Adrenal gland (tissue), 5 donors: ENCODE data around the gene IFT27.

Source experiments
- CTCF ChIP-seq, 6 experiments: fragments of 450-650 bp in 4 of 6; fragments of 200-600 bp in 2 of 6; sonication (generic) in 1 of 6; IDR thresholded peaks; 1 replicate in 5 of 6; 2 replicates in 1 of 6; pipeline versions ENCODE4 v1.5.1 to v1.8.0; 2016 to 2021; ENCODE audit warnings: antibody characterized with exemption in 6 of 6, mild to moderate bottlenecking in 2 of 6, moderate library complexity in 1 of 6
- POLR2A ChIP-seq, 2 donors: fragments of 450-650 bp; IDR thresholded peaks; one replicate each; pipeline ENCODE4 v1.6.1; 2017; ENCODE audit warnings: antibody characterized with exemption in 2 of 2, mild to moderate bottlenecking in 2 of 2, moderate library complexity in 1 of 2
- donor health status: DM: no; HTN: no; CAD: no.

DNA sequence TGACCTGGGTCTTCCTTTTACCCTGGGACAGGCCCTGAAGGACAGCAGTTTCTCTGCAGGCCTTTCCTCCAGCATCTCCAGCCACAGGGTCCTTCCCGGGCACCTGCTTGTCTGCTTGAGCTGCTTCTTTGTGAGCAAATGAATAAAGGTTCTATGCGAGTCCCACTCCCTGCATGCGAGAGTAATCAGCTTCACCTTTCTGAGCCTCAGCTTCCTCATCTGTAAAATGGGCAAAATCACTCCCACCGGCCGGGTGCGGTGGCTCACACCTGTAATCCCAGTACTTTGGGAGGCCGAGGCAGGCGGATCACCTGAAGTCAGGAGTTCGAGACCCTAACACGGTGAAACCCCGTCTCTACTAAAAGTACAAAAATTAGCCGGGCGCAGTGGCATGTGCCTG is 31.1 kb downstream of the IFT27 start:
- TF ChIP-seq CTCF (IDR thresholded peaks at IDR 0.05) (no peak), POLR2A (IDR thresholded peaks at IDR 0.05) (no peak)
